HG03457 (cell line): ENCODE results near the gene ADGRE3.
"Not testable (repeated sequence)": the region's sequence is repeated elsewhere in the genome, so short reads cannot be mapped to it uniquely, and the experiment has no call there.

Source experiments
- ATAC-seq: cut with Tn5 transposase; IDR thresholded peaks from one replicate; pipeline ENCODE4 v1.9.1; 2021; ENCODE audit warnings: moderate number of reproducible peaks; ENCODE audit not compliant: unreplicated experiment

ADGRE3 gene

DNA sequence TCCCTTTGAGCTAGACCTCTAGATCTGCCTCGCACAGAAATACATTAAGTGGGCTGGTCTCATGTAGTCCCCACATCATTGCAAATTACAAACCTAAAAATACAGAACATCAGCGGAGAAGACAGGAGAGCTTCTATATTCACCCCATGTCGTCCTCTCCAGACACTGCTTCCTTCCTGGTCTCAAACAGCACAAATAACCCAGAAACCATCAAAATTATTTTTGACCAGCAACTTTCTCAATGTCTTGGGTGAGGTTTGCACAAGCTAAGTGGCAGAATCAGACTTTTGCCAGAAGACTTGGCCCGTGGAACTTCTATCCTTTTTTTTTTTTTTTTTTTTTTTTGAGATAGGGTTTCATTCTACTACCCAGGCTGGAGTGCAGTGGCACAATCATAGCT is 63.6 kb downstream of the ADGRE3 start:
- no peak for ATAC-seq

DNA sequence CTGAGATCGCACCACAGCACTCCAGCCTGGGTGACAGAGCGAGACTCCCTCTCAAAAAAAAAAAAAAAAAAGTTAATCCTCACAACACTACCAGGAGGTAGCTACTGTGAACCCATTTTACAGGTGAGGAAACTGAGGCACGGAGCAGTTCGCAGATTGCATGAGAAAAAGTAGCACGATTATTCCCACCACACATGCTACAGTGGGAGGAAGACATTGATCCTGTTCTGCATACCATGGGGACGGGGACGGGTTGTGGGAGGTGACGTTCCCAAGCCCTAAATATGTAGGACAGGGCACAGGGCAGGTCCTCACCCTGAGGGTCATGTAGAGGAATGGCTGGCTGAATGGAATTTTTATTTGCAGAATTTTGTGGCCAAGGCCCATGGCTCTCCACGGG is 68.0 kb downstream of the ADGRE3 start:
- ATAC-seq, result no peak

DNA sequence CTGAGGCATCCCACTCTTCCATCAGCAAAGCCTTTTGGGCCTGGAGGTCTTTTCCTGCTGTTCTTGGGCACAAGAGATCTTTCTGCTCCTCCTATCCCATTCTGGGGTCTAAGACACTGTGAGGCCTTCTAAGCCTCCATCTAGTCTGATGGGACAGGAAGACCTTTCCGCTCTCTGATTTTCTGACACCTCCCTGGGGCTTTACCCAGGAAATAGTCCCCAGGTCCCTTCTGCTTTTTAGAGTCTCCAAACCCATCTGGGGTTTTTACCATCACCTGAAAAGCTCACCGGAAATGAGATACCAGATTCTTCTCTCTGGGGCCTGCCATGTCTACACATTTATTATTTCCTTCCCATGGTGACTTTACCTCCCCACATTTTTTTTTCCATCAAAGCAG is 70.7 kb downstream of the ADGRE3 start:
- peak; percentile 69 for ATAC-seq

DNA sequence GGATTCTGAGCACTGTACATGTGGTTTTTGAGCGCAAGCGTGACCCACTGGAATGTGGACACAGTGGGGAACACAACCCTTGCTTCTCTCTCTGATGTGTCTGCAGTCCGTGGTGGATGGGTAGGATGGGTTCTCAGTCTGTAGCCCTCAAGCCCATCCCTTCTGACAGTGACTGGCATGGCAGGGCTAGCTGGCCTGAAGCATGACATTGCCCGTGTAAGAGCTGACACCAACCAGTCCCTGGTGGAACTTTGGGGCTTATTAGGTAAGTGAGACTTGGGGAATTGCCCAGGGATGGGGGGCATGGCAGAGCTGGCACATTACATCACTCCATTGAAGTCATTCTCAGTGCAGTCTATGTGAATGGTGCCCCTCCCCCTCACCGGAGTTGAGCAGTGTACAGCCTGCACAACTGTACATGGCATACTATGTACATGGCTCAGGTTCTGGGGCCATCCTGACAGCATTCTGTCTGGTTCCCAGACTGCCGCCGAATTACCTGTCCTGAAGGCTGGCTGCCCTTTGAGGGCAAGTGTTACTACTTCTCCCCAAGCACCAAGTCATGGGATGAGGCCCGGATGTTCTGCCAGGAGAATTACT is 75.0 kb downstream of the ADGRE3 start:
- no peak for ATAC-seq

DNA sequence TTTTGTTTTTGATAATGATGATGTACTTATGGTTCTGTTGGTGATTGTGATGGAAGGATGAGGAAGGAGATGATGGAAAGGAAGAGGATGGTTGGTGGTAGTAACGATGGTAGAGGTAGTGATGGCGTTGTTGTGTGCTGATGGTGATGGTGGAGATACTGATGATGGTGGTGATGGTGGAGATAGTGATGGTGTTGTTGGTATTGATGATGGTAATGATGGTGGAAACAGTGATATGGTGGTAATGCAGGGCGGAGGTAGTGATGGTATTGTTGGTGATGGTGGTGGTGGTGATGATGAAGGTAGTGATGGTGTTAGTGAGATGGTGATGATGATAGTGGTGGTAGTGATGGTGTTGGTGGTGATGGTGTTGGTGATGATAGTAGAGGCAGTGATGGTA is 79.1 kb downstream of the ADGRE3 start:
- ATAC-seq, result no peak

DNA sequence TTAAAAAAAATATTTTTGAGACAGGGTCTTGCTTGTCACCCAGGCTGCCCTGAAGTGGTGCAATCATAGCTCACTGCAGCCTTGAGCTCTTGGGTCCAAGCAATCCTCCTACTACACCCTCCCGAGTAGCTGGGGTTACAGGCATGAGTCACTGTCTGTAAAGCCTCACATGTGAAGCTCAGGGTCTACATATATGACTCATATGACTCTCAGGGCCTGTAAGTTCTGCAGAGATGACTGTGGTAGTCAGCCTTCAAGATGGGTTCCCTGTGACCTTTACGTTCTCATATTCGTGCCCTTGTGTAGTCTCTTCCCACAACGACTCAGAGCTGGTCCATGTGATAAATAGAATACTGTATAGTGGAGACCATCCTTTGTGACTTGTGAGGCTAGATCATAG is 85.2 kb downstream of the ADGRE3 start:
- ATAC-seq, result not testable (repeated sequence)

DNA sequence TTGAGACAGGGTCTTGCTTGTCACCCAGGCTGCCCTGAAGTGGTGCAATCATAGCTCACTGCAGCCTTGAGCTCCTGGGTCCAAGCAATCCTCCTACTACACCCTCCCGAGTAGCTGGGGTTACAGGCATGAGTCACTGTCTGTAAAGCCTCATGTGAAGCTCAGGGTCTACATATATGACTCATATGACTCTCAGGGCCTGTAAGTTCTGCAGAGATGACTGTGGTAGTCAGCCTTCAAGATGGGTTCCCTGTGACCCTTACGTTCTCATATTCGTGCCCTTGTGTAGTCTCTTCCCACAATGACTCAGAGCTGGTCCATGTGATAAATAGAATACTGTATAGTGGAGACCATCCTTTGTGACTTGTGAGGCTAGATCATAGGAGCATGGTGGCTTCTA is 89.5 kb downstream of the ADGRE3 start:
- ATAC-seq, result peak; percentile 71

DNA sequence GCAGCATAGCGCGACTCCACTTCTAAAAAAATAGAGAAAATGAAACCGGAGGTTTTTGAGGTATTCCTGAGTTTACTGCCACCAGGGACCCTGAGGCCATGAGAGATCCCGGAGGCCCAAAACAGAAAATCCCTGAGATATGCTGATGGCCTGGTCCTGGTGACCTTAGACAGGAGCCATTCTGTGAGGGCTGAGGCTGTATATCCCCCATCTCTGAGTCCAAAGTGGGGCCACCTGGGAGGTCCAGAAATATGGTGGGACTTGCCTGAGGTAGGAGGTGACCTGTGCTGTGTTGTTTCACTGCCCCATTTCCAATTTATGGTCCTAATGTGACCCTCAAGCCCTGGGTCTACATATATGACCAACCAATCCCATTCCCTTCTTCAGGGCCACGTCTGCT is 90.3 kb downstream of the ADGRE3 start:
- ATAC-seq, result not testable (repeated sequence)

DNA sequence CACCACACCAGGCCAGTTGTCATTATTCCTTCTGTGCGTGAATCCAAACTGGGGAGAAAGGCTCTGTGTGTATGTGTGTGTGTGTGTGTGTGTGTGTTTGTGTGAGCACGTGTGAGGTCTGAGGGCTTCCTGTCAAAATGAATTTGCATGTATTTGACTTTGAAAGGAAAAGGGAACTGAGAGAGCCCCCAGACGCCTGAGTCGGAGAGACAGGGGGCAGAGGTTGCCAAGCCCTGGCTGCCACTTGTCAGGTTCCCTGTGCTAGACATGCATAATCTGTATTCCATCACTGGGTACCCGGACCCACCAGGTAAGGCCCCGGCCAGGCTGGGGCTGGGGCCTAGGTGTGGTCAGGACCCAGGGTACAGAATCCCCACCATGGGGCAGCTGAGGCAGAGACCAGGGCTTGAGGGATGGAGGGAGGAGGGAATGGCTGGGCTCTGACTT is 91.7 kb downstream of the ADGRE3 start, which contains the start of gene CLEC17A:
Gene CLEC17A, plus strand, starts transcription at position 191 of the 447 bp plus-strand sequence. Its CDS starts 77 bp downstream, at position 268.
- ATAC-seq, result no peak

DNA sequence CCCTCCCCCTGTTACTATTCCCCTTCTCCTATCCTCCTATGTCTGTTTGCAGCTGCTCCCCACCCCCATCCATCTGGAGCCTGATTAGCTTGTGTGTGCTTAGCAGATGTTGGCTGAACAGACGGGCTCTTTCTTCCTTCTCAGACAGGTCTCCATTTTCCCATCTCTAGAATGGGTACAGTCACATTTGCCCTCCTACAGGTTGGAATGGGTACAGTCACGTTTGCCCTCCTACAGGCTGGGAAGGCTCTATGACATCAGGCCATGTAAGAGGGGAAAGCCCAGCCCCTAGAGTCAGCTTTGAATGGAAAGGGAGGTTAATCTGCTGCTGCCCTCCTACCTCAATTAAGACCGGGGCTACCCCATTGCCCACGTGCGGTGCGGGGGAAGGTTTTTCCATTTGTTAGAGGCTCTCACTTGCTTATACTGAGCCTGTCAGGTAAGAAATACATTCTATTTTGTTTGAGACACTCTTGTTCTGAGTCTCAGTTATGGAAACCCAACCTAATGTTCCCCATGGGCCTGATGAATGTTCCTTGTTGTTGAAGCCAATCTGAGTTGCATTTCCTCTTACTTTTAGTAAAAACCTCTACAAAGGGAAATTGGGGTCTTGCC is 93.9 kb downstream of the ADGRE3 start:
- no peak for ATAC-seq

DNA sequence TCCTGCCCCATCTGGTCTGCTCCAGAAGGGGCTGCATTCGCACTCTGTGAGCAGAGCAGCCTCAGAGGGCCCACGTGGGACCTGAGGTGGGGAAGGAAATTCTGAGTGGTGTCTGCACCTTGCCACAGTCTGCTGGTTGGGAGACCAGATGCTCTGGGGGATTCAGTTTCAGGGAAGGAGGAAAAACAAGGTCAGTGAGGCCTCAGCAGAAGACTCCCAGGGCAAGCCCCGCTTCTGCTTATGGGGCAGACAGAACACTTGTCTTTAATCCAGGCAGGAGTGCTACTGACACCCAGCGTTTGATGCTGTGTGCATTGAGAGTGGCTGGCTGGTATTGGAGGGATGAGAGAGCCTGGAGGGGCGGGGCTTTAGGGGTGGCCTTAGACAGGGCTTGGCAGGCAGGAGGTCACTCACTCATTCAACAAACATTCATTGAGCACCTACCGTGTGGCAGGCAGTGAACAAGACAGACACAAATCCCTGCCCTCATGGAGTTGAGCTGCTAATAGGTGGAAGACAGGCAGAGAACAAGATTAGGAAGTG is 96.7 kb downstream of the ADGRE3 start:
- no peak for ATAC-seq

DNA sequence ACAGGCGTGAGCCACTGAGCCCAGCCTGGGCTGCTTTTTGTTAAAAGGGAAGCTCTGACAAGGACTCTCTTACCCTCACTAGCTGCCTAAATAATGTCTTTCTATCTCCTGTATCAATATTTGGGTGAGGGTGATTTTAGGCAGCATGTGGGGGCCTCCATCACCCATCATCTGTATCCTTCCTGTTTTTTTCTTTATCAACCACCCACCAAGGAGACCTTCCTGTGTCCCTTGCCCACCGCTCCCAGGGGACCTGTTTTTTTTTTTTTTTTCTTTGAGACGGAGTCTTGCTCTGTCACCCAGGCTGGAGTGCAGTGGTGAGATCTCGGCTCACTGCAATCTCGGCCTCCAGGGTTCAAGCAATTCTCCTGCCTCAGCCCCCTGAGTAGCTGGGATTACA is 97.4 kb downstream of the ADGRE3 start:
- ATAC-seq, result no peak

DNA sequence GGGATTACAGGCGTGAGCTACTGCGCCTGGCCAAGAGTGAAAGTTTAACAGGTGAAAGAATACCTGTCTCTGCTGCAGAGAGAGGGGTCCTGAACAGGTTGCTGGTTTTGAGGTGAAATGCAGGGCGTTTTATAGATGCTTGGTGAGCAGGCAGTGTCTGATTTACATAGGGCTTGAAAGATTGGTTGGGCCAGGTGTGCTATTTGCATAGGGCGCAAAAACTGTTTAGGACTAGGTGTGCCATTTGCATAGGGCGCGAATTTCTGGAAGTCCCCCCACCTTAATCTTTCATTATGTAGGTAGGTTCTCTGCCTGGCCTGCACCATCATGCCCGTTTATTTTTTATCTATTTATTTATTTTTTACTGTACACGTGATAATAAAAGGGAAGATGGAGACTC is 98.3 kb downstream of the ADGRE3 start:
- no peak for ATAC-seq

DNA sequence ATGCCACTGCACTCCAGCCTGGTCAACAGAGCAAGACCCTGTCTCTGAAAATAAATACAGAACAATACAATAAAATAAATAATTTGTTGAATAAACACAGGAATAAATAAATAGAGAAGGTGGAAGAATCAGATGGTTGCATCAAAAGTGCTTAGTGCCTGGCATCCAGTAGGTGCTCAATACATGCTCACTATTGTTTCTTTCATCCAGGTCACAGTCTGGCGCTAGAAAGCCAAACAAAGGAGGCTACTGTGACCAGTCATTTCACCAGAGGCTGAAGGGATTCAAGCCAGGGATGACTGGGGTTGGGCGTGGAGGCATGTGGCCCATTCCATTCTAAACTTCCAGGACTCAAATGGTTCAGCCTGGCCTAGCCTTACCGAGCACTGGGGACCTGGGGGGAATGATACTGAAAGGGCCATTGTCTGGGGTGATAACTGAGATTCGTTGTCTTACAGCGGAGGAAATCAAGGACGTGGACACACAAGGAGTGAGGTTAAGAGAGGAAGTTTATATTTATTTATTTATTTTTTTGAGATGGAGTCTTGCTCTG is 99.1 kb downstream of the ADGRE3 start:
- ATAC-seq, result no peak

DNA sequence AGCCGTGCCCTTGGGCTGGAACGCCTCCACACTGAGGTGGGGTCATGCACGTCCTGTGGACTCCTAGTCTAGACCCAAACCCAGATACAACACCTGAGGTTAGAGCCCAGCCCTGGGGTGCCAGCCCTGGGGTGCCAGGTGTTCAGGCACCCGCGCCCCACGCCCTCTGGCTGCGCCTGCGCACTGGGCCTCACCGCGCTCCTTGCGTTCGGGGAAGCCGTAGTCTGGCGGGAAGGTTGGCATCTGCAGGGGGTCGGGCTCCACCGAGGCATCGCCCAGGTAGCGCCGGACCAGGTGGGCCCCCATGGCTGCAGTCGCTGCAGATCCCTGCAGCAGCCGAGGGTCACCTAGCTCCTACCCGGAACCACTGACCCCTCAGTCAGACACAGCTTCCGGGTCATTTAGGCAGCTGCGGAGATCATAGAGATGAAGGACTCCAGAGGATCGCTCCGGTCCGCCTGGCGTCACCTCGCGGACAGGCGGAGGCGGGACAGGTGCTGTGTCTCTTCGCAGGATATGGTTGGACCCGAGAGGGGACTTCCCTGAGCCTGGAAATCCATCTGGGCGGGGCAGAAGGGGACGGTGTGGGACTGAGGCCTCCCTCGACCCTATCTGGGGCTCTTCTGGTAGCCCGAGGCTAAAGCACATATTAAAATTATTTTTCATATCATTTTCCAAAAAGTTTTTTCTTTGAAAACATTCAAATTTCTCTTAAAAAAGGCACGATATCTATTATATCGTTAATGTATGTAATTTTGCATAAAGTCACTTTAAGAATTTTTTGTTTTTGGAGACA is 102.8 kb downstream of the ADGRE3 start, which contains the start of gene NDUFB7:
Gene NDUFB7, minus strand, starts transcription at position 372 of the 796 bp plus-strand sequence. Its CDS starts 66 bp downstream, at position 306.
- peak; percentile 67 for ATAC-seq

DNA sequence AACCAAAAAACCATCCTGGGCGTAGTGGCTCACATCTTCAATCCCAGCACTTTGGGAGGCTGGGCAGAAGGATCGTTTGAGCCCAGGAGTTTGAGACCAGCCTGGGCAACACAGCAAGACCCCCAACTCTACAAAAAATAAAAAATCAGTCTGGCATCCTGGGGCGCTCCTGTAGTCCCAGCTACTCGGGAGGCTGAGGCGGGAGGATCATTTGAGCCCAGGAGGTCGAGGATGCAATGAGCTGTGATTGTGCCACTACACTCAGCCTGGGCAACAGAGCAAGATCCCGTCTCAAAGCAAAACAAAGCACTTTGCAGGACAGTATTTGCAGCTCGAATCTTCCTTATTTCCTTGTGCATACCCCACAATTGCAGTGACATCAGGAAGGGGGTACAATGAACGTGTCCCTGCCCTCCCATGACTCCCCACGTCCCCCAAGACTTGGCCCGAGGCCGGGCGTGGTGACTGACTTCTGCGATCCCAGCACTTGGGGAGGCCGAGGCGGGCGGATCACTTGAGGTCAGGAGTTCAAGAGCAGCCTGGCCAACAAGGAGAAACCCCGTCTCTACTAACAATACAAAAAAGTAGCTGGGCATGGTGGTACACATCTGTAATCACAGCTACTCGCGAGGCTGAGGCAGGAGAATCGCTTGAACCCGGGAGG is 103.6 kb downstream of the ADGRE3 start:
- no peak for ATAC-seq
